ENCODE results near the gene SHROOM1.

DNA sequence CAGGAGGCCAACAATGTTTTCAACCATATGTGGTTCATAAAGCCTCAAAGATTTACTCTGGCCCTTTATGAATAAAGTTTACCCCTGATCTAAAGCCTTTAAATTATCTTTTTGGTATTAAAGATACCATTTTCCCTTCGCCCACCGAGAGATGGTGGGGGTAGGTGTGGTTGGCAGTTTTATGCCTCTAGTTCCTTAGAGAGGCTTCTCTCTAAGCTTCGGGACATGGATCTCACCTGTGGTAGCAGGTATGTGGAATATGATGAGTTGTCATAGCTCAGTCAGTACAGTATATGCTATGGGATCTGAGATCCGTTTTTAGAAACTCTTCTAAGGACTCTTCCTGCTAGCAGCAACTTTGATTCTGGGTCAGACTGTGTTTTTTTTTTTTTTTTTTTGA lies 38.3 kb upstream of the SHROOM1 start:
- TF ChIP-seq POLR2A (IDR thresholded peaks at IDR 0.05; ENCODE audit: low read depth, low read length) (no peak), TAF1 (IDR thresholded peaks at IDR 0.05; ENCODE audit: low read depth, low read length) (no peak), POLR2AphosphoS5 (IDR thresholded peaks at IDR 0.05; ENCODE audit: low read depth, low read length) (no peak), PAX5 (IDR thresholded peaks at IDR 0.05; ENCODE audit: insufficient read depth, low read length, severe bottlenecking) (no peak), POU2F2 (IDR thresholded peaks at IDR 0.05; ENCODE audit: low read depth, low read length) (no peak)
